Stimulated activated CD4-positive, alpha-beta T cell treated with anti-CD3 and anti-CD28 coated beads, Interleukin-4, amount 100 ng/mL, for 1 hour (primary cell): ENCODE results near the gene RASGRP4.
A peak's percentile ranks its signal among the peaks of the same experiment; 100 is the strongest.
"Not testable (repeated sequence)": the region's sequence is repeated elsewhere in the genome, so short reads cannot be mapped to it uniquely, and the experiment has no call there.

Experiments
- DNase-seq: peaks from one replicate; pipeline ENCODE4 v3.0.0-alpha.2; 2020

RASGRP4 gene, protein sequence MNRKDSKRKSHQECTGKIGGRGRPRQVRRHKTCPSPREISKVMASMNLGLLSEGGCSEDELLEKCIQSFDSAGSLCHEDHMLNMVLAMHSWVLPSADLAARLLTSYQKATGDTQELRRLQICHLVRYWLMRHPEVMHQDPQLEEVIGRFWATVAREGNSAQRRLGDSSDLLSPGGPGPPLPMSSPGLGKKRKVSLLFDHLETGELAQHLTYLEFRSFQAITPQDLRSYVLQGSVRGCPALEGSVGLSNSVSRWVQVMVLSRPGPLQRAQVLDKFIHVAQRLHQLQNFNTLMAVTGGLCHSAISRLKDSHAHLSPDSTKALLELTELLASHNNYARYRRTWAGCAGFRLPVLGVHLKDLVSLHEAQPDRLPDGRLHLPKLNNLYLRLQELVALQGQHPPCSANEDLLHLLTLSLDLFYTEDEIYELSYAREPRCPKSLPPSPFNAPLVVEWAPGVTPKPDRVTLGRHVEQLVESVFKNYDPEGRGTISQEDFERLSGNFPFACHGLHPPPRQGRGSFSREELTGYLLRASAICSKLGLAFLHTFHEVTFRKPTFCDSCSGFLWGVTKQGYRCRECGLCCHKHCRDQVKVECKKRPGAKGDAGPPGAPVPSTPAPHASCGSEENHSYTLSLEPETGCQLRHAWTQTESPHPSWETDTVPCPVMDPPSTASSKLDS

DNA sequence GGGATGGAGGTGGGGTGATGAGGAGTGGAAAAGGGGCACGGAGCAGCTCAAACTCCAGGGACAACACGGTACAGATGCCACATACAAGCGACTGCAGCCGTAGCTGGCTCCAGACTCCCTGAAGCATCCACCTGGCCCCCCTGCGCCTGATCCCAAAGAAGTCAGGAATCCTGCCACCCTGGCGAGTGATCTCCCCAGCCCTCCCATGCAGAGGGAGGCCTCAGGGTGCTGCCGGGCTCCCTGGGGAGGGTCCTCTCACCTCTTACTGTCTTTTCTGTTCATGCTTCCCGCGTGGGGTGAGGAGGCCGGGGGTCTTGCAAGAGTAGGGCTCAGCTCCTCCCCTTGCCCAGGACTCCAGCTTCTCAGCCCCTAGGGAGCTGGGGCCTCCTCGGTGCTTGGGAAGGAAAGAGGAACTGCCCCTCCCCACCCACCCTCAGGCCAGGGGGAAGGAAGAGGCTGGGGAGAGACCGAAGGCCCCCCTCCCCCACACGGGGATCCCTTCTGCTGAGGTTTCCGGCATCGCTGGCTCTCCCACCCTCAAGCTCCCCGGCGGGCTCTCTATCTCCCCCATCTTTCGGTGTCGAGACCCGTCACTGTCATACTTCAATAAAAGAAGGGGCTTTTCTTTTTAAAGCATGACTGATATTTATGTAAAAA, at the start of gene RASGRP4:
TSS of gene RASGRP4 (minus strand) at position 410 of the 657 bp plus-strand sequence. CDS start at position 282, 128 bp downstream.
- DNase-seq: peak; percentile 64

DNA sequence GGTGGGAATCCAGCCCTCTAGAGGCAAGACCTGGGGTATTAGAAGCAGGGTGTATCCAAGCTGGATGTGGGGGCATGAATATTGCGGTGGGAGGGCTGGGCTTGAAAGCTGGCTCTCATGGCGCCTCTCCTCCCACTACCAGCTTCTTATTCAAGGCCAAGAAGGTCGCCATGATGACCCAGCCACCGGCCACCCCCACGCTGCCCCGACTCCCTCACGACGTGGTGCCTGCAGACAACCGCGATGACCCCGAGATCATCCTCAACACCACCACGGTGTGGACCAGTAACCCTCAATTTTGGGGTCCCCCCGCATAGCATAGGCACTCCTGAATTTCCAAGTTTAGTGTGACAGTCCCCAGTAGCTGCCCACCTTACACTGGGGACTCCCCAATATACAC, 49.2 kb upstream of the RASGRP4 start:
- no peak for DNase-seq

DNA sequence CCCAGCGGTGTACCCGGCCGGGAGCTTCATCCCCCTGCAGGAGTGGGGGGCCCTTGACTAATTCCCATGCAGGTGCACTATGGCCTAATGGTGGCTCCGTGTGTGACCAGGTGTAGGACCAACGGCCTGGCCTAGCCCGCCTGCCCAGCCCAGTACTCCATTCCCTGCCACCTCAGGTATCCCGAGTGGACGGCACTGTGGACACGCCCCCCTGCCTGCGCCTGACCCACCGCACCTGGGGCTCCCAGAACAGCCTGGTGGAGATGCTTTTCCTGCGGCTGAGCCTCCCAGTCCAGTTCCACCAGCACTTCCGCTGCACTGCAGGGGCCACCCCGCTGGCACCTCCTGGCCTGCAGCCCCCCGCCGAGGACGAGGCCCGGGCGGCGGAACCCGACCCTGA, 47.2 kb upstream of the RASGRP4 start:
- DNase-seq: no peak

DNA sequence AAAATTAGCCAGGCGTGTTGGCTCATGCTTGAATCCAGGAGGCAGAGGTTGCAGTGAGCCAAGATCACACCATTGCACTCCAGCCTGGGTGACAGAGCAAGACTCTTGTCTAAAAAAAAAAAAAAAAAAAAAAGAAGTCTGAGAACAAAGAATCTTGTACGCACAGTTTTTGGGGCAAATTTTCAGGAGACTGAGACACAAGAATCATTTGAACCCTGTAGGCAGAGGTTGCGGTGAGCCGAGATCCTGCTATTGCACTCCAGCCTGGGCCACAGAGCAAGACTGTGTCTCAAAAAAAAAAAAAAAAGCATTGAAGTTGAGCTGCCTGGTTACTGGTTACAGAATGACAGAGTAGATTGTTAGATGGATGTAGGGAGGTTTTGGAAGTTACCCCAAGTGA, 46.7 kb upstream of the RASGRP4 start:
- DNase-seq: not testable (repeated sequence)

DNA sequence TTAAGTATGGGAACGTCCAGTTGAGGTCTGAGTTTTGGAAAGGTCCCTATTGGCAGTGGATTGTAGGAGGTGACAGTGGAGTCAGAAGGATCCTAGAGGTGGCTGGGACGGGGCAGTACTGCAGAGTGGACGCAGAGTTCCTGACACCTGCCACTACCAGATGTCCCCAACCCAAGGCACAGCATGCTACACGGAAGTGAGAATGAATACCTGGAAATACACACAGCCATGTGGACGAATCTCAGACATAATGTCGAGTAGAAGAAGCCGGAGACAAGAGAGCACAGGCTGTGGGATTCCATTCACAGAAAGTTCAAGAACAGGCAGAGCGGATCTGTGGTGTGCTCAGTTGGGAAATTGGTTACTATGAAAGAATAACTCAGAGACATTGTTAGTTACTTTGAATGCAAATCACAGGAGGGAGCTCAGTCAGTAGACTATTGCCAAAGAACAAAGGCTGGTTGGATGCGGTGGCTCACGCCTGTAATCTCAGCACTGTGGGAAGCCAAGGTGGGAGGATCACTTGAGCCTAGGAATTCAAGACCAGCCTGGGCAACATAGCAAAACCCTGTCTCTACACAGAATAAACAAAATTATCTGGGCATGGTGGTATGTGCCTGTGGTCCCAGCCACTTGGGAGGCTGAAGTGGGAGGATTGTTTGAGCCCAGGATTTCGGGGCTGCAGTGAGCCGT, 44.9 kb upstream of the RASGRP4 start:
- no peak for DNase-seq

DNA sequence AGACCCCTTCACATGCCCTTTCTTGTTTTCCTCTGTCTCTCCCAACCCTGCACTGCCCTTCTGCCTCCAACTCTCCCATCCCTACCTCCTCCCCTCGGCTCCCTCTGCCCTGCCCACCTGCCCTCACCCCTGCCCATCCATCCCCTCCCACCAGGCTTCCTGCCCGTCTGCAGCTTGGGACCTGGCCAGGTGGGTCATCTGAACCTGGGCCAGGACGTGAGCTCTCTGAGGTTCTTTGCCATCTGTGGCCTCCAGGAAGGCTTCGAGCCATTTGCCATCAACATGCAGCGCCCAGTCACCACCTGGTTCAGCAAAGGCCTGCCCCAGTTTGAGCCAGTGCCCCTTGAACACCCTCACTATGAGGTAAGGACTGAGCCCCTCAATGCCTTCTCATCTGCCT, 43.1 kb upstream of the RASGRP4 start:
- no peak for DNase-seq

DNA sequence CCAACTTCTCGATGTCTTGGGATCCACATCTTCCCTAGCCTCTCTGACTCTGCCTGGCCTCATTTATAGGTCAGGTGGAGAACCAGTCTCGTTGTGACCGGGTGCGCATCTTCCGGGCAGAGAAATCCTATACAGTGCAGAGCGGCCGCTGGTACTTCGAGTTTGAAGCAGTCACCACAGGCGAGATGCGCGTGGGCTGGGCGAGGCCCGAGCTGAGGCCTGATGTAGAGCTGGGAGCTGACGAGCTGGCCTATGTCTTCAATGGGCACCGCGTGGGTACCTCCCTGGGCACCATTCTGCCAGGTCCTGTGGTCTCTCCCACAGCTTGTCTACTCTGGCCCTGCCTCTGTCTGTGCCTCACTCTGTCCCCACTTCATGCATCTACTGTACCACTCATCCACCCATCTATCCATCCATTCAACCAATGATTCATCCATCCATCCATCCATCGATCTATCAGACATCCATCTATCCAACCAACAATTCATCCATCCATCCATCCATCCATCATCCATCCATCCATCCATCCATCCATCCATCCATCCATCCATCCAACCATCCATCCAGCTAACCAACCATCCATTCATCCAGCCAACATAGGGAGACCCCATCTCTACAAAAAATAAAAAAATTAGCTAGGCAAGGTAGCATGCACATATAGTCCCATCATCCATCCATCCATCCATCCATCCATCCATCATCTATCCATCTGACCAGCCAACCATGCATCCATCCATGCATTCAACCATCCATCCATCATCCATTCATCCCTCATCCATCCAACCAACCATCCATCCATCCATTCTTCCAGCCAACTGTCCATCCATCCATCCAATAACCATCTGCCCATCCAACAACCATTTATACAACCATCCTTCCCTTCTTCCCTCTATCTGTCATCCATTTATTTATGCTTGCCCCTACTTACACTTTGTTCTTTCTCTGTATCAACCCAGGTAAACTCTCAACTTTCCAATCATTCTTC, 41.8 kb upstream of the RASGRP4 start:
- DNase-seq: no peak

DNA sequence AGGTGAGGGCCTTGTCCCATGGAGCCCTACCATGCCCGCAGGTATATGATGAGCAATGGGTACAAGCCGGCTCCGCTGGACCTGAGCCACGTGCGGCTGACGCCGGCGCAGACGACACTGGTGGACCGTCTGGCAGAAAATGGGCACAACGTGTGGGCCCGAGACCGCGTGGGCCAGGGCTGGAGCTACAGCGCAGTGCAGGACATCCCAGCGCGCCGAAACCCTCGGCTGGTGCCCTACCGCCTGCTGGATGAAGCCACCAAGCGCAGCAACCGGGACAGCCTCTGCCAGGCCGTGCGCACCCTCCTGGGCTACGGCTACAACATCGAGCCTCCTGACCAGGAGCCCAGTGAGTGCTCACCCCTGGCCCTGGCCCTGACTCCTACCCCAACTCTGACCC, 40.0 kb upstream of the RASGRP4 start:
- no peak for DNase-seq

DNA sequence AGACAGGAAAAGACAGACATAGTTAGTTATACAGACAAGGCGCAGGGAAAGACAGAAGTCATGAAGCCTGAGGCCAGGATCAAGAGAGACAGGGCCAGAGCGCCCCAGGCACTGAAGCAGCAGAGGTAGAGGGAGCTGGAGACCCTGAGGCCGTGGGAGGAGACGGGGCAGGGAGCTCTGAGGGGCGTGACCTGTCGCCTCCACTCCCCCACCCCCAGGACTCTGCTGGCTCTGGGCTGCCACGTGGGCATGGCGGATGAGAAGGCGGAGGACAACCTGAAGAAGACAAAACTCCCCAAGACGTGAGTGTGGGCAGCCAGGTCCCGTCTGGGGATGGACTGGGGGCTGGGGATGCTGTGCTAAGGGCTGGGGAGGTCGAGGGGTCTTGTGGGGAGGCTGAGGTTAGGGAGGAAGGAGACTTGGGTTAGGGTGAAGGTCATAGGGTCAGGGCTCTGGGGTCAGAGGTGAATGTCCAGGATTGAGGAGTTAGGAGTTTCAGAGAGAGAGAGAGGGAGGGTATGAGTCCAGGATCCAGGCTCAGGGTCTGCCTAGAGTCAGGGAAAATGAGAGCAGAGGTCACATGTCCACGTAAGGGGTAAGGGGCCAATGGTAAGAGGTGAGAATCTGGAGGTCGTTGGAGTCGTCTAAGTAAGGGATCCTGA, 38.5 kb upstream of the RASGRP4 start:
- DNase-seq: no peak

DNA sequence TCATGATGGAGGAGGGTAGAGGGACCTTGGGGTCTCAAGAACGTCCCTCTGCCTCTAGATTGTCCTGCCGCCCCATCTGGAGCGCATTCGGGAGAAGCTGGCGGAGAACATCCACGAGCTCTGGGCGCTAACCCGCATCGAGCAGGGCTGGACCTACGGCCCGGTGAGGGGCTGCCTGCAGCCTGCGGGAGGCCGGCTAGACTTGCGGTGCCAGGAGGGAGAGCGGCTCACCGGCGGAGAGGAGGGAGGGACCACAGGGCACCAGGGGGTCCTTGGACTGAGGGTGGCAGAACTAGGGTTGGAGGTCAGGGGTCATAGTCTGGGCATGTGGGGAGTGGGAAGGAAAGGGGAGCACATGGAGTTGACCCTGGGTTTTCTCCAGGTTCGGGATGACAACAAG, 37.3 kb upstream of the RASGRP4 start:
- no peak for DNase-seq

DNA sequence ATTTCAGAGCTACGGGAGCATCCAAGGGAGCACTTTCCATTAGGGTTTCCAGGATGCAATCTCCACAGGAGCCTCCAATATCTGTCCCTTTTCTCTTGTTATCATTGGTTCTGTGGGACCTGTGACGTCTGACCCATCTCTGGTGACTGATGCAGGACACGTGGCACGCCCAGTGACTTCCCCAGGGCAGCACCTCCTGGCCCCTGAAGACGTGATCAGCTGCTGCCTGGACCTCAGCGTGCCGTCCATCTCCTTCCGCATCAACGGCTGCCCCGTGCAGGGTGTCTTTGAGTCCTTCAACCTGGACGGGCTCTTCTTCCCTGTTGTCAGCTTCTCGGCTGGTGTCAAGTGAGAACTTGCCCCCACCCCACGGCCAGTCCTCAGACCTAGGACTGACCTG, 33.0 kb upstream of the RASGRP4 start:
- DNase-seq: no peak

DNA sequence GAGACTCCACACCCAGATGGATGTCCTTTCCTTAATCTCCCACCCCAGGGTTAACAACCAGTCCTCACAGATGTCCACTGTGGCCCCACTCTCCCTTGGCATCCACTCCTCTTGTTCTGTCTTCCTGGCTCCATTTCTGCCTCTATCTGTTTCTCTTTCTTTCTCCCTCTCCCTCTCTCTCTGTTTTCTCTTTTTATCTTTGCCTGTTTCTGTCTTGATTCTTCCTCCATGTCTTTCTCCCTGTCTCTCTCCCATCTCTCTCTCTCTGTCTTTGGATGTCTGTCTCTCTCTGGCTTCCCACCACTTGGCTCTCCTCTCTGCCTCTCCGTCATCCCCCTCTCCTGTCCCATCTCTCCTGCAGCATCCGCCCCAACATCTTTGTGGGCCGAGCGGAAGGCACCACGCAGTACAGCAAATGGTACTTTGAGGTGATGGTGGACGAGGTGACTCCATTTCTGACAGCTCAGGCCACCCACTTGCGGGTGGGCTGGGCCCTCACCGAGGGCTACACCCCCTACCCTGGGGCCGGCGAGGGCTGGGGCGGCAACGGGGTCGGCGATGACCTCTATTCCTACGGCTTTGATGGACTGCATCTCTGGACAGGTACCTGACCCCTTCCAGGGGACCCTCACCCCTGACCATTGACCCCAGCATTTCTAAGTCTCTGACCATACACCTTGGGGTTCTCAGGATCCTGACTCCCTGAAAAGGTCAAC, 31.8 kb upstream of the RASGRP4 start:
- DNase-seq: no peak

DNA sequence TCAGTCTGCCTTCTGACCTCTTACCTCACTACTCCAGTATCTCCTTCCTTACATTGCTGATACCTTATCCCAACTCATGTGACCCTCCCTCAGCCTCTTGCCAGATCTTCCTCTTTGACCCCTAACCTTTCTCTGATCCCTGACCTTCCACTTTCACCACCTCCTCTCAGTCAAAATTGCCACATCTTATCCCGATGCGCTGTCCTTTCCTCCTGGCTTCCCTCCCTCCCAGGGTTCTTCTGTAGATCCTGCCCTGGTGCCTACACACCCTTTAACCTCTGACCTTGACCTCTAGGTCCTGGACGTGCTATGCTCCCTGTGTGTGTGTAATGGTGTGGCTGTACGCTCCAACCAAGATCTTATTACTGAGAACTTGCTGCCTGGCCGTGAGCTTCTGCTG, 31.2 kb upstream of the RASGRP4 start:
- no peak for DNase-seq

DNA sequence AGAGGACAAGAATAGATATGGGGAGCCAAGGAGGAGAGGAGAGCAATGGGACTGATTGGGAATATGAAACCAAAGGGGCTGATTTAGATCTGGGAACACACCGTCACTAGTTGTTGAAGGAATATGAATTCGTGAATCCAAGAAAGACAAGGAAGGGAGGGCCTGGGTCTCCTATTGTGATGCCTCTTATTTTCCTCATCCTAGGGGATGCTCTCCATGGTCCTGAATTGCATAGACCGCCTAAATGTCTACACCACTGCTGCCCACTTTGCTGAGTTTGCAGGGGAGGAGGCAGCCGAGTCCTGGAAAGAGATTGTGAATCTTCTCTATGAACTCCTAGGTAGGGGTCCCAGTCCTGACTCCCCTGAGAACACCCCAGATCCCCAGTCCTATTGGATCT, 29.0 kb upstream of the RASGRP4 start:
- DNase-seq: no peak

DNA sequence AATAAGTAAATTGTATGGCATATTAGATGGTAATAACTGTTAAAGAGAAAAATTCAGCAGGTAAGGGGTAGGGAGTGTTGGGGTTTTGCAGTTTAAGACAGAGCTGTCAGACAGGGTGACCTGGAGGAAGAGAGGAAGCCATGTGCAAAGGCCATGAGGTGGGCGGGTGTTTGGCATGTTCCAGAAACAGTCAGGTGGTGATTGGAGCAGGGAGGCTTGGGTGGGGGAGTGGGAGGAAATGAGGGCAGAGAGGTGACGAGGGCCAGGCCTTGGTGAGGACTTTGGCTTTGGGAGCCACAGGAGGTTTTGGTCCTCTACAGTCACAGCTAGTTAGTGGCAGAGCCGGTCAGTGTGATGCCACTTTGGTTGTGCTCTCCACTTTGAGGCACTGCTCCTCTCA, 27.6 kb upstream of the RASGRP4 start:
- no peak for DNase-seq

DNA sequence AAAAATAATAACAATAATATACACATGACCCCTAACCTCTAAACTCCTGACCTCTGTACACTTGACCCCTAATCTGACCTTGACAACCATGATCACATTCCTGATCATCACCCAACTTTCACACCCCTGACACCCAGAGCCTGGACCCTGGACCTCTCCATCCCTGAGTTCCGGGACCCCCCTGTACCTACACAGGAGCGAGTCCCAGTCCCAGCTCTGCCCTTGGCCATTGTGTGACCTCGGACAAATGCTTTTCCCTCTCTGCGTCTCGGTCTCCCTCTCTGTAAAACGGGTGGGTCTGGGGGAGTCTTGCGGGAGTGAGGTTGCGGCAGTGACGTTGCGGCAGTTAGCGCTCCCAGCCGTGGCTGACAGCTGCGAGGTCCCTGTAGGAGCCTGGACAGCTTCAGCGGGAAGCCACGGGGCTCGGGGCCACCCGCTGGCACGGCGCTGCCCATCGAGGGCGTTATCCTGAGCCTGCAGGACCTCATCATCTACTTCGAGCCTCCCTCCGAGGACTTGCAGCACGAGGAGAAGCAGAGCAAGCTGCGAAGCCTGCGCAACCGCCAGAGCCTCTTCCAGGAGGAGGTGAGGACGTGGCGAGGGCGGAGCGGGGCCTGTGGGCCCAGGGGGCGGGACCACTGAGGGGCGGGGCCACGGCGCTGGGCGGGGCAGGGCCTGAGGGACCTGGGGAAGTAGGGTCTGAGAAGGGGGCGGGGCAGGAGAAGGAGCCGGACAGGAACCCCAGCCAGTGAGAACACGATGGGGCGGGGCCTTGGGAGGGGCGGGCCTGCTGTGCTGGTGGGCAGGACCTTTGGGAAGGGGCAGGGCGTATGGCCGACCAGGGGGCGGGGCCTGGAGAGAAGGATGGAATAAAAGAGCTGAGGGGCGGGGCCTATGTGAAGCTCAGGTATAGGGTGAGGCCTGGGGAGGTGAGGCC, 26.7 kb upstream of the RASGRP4 start:
- DNase-seq: peak; percentile 15

DNA sequence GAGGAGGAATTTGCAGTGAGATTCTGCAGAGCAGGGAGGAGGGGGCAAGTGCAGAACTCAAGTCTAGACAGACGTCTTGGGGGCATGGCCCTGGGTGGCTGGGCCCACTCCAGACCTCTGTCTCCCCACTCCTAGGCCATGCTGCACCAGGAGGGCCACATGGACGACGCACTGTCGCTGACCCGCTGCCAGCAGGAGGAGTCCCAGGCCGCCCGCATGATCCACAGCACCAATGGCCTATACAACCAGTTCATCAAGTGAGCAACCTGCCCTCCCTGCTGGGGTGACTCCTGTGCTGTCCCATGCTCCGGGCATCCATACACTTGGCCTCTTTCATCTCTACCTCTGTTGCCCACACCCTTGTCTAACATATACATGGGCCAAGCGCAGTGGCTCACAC, 25.6 kb upstream of the RASGRP4 start:
- DNase-seq: no peak

DNA sequence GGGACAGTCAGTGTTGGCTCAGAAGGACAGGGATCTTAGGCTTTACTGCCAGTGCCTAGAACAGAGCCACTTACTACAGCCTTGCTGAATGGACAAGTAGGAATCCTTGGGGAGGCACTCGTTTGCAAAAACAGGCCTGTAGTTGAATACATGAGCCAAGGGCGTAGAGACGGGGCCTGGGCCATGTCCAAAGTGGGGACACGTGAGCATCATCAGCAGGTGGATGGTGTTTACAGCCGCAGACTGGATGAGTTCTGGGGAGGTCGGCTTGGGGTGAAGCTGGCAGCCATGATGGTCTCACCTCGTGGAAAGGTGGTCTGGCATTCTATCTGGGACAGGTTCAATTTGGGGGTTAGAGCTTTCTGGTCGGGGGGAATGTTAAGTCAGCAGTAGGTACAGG, 25.0 kb upstream of the RASGRP4 start:
- no peak for DNase-seq

DNA sequence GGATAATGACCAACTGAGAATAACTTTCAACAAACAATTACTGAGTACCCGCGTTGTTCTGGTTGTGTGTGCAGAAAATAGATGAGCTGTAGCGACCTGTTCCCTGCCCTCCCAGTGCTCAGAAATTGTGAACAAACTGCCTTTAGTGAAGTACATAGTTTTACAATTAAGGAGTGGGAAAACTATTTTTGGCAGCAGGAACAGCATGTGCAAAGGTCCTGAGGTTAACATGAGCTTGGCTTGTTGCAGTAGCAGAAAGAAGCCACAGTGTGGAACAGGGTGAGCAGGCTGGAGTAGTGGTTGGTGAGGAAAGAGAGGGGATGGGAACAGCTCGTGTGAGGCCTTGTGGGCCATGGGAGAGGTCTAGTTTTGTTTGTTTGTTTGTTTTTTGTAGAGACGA, 23.5 kb upstream of the RASGRP4 start:
- no peak for DNase-seq

DNA sequence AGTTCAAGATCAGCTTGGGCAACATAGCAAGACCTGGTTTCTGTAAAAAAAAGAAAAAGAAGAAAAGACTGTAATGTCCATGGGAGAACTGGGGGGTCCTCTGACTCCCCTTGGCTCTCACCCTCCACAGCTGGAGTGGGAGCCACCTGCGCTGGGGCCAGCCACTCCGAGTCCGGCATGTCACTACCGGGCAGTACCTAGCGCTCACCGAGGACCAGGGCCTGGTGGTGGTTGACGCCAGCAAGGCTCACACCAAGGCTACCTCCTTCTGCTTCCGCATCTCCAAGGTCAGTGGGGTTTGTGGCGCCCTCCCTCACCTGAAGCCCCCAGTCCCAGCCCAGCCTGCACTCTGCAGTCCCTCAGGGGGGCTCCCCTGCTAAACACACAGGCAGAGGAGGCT, 22.2 kb upstream of the RASGRP4 start:
- DNase-seq: no peak
